AG20443 (cell line): ENCODE measurements around the gene MMP1.

Source experiments
- DNase-seq: peaks from one replicate; pipeline ENCODE4 v3.0.0; 2012; ENCODE audit warnings: low spot score, mixed read lengths

Gene MMP1

DNA sequence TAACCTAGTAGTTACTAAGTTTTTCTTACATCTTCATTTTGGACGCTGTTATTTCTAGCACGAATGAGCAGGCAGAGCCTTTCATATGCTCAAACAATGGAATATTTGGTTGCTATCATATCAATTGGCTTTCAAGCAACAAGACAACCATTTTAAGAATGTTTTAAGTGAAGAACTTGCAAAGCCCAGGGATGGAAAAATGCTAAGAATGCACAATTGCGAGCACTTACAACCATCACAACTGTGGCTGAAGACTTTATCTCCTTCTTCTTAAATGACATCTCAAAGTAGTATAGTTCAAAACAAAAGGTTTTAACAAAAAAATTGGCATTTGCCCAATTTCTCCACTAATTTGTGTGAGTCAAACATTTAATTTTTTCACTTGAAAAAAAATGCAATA, 8.3 kb upstream of the MMP1 start:
- DNase-seq, result no peak

DNA sequence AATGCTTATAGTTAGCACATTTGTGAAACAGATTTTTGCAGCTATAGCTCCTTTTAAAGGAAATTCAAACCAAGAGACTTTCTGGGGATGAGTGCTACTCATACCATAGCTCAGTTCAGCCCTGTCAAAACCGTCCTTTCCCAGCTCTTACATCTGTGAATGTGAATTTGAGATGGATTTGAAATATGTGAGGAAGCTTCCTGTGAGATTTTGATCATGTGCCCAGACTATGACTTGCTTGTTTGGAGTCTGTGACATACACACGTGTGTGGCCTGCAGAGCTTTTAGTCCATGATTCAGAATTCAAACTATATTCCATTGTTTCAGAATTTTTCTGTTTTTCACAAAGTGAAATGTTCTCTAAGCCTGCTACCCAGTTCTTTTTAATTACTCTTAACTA, 4.4 kb upstream of the MMP1 start:
- peak; percentile 72 for DNase-seq

DNA sequence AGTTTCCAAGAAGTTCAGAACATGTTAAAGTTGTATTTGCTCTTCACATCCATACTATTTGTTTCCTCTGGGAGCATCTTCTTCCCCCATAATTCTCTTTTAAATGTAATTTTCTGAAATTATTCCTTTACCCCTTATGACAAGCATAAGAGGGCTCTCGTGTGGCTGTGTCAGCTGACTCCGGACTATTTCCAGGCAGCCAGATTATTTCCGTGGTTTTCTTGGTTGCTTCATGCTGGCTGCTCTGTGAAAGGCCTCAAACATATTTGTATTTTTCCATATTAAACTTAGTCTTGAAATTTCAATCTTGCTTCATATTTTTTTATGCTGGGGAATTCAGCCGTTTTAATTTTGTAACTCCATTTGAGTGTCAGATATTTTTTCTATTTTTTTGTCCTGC, 2.8 kb upstream of the MMP1 start:
- DNase-seq, result peak; percentile 48

DNA sequence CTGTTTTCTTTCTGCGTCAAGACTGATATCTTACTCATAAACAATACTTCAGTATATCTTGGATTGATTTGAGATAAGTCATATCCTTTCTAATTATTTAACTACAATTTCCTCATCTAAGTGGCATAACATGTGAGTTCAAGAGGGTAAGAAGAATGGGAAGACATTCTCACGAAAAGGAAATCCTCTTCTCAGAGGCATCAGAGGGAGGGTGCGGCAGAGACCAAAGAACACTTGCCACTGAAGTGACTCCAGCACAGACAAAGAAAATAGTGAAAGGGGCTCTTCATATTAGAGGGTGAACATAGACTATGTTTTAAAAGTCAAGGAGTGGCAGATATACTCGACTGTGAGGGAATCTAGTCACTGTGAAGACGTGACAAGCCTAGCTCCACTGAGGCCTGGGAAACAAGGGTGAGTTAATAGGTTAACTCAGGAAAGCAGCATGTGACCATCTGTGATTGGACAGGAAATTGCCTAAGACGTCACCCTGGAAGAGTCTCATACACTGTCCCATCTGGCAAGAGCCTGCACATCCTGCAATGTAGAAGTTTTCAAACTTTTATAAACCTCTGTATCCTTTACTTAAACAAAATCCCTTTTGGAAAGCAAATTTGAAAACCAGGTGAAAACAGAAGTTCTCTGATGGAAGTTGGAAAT, 1.9 kb upstream of the MMP1 start:
- DNase-seq, result peak; percentile 27

DNA sequence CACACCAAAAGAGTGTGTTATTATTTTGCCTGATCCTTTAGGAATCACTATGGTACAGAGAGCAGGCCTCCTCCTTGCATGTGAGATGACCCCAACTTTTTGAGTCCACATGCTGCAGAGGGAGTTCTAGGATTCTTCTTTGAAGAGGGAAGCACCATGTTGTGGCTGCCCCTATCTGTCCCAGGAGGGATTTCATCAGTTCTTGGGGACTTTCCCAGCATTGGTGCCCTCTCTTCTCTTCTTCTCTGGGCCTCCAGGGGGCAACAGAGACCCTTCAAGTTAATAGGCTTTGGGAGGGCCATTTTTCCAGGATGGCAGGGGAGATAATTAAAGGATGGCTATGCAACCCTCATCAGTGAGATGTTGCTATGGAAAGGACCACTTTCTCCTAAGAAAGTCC, 3.6 kb downstream of the MMP1 start:
- DNase-seq, result peak; percentile 32

DNA sequence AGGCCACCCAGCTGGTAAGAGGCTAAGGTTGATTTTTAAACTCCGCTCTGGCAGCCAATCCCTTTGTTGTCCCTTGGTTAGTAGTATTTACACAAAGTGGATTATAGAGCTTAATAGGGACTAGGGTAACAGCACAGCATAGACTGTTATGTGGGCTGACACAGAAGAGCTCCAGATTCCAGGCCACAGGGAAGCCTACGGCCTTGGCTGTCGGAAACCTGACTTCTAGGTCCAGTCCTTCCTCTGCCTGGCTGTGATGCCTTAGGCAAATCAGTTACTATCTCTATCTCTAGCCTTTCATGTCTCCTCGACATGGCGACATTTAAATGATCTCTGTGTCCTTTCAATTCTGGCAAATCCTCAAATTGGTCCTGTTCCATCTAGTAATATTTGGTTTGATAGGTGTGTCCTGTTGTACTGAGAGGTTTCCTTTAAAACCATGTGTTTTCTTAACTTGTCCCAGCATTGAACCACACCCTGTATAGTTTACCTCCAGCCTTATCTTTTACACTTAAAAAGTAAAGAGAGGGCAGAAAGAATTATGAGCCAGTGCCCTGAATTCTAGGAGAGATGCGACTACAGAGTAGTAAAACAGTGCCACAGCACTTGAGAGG, 4.2 kb downstream of the MMP1 start:
- no peak for DNase-seq

DNA sequence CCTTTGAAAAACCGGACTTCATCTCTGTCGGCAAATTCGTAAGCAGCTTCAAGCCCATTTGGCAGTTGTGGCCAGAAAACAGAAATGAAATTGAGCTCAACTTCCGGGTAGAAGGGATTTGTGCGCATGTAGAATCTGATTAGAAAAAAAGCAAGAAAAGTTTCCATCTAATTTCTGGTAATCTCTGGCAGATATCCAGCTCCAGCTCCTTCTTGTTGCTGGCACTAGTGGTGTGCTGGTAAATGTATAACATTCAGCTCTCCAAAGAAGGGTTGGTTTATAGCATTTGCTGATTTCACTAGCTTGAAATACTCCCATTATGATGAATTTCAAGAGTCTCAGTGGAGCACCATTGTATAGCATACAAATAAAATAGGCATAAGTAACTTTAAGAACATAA, 5.4 kb downstream of the MMP1 start:
- DNase-seq, result no peak

DNA sequence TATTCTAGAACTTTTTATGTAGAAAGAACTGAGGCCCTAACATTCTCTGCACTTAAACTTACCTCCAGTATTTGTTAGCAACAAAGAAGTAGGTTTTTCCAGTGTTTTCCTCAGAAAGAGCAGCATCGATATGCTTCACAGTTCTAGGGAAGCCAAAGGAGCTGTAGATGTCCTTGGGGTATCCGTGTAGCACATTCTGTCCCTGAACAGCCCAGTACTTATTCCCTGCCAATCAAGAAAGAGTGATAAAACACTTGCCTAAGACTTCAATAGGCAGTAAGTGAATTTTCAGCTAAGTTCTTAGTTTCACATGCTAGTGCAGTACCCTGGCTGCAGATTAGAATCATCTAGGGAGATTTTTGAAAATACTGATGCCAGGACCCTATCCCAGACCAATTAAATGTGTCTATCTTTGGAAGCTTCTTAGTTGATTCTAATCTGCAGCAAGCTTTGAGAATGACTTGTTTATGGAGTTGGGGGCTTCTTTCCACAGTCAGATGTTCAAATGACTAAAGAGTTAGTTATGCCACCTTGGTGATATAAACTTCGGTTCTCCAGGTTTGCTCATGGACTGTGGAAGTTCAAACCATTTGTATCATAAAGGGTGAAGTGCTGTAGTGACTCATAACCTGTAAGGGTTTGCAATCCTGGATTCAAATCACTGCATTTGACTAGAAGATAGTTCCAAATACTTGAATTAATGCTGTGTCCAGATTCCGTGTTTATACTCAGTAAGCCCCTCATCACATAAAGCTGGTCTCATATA, 6.5 kb downstream of the MMP1 start:
- DNase-seq, result no peak

DNA sequence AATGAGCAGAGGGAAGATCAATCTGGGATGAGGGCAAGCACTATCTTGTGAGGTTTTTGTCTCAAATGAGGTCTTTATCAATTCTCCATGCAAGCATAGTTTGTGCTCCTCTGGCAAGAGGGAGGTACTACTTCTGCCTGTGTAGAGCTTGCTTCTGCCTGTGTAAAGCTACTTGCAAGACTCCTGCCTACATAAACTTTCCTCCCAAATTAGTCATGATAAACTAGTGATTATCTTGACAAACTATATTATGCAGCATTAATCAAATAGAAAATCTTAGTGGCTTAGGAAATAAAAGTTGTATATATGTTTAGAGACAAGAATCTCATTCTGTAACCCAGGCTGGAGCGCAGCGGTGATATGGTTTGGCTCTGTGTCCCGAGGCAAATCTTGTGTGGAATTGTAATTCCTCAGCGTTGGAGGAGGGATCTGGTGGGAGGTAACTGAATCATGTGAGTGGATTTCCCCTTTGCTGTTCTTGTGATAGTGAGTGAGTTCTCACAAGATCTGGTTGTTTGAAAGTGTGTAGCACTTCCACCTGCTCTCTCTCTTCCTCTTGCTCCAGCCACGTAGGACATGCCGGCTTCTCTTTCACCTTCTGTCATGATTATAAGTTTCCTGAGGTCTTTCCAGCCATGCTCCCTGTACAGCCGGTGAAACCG, 9.5 kb downstream of the MMP1 start:
- DNase-seq, result no peak

DNA sequence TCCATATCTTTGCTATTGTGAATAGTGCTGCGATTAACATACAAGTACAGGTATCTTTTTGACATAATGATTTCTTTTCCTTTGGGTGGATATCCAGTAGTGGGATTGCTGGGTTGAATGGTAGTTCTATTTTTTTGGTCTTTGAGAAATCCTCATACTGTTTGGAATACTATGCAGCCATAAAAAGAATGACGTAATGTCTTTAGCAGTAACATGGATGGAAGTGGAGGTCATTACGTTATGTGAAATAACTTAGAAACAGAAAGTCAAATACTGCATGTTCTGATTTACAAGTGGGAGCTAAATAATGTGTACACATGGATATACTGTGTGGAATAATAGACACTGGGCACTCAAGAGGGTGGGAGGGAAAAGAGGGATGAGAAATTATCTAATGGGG, 13.6 kb downstream of the MMP1 start:
- DNase-seq, result no peak

DNA sequence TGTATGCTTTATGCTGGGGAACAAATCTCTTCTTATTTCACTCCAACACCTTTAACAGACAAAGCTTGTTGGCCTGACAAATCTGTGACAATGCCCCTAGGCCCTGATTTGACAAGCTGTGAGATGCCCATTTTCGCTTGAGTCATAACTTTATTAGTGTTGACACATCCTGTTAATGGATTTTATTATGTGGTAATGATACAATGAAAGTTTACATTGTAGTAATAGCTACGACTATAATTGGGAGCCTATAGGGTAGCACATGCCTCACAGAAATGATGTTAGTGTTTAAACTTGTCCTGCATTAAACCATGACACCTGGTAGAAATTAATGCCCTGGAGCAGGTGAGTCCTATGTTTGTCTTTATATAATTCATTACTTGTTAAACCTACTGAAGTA, 14.2 kb downstream of the MMP1 start:
- no peak for DNase-seq

DNA sequence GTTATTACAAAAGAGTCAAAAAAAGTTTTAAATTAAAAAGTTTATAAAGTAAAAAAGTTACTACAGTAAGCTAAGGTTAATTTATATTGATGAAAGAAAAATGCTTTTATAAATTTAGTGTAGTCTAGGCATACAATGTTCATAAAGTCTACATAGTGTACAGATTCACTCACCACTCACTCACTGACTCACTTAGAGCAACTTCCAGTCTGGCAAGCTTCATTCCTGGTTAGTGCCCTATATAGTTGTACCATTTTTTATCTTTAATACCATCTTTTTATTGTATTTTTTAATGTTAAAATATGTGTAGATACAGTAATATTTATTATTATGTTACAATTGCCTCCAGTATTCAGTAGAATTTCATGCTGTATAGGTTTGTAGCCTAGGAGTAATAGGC, 14.9 kb downstream of the MMP1 start:
- DNase-seq, result no peak

DNA sequence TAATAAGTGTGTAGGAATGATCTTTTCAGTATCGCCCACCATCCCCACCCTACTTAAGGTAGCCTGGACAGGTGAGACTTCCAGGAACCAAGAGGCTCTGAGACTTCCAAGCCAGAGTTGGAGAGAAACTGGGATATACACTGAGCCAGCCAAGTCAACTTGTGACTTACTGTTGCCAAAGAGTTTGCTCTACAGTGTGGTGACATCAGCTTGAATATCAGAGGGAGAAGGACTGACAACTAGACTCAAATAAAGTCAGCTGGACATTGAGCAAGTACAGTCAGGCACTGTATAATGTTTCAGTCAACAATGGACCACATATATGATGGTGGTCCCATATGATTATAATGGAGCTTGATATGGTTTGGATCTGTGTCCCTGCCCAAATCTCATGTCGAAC, 16.3 kb downstream of the MMP1 start:
- no peak for DNase-seq

DNA sequence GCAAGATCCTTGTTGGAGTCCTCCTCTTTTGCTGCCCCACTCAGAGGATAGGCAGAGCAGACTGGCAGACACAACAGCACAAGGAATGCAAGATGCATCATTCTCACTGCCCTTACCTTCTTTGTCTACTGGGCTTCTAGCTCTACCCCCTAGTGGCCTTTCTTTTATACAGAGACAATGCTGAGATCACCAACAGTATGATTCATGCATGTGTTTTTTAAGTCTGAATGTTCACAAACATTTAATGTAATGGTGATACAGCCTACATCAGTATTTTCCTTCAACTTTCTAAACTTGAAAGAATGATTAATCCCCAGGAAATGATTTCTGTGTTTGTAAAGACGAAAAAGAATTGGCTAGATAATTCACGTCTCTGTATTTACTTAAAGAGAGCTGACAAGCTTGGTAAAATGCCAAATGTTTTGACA, 17.5 kb downstream of the MMP1 start, which contains the start of gene MMP10:
Gene MMP10 (minus strand): TSS at position 138 of the 428 bp plus-strand sequence. CDS start 37 bp downstream, at position 101.
- DNase-seq, result peak; percentile 70

DNA sequence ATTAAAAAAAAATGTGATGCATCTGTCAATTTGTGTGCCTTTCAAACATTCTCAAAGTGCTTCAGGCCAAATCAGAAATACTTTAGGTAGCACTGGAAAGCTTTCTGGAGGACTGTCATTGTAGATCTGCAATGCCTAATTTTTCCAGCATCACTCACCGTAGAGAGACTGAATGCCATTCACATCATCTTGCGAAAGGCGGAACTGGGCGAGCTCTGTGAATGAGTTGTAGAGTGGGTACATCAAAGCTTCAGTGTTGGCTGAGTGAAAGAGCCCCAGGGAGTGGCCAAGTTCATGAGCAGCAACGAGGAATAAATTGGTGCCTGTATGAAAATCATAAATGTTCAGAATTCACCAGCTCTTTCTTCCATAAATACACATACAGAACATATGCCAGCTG, 21.5 kb downstream of the MMP1 start:
- no peak for DNase-seq

DNA sequence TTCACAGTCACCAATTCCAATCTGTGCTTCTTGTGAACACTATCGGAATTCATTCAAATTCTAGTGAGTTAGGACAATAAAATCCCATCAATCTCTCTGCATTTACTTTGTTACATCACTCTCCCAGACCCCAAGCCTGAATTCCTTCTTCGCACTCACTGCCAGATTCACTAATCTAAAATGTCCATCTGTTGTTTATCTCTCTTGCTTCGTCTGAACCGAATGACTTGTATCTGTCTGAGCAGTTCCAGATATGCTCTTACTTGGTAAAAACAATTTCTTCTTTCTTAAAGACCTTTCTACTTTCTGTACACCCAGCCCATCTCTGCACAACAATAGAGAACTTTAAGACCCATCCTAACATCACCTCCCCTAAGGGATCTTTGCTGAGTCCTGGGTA, 24.6 kb downstream of the MMP1 start:
- no peak for DNase-seq

DNA sequence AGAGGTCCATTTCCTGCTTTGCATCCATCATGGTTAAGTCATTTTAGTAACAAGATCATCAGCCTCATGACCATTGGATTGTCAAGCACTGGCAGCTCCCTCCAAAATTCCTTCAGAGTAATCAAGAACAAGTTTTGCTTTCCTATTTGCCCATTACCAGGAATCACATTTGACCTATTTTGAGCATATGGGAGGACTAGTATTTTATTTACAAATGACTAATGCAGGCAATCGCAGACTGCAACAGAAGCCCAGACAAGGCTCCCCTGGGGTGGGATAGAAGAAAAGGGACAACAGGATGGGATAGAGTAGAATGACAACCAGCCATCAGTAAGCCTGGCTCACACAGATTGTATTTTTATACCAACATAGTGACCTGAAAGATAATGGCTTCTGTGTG, 26.6 kb downstream of the MMP1 start:
- DNase-seq, result no peak

DNA sequence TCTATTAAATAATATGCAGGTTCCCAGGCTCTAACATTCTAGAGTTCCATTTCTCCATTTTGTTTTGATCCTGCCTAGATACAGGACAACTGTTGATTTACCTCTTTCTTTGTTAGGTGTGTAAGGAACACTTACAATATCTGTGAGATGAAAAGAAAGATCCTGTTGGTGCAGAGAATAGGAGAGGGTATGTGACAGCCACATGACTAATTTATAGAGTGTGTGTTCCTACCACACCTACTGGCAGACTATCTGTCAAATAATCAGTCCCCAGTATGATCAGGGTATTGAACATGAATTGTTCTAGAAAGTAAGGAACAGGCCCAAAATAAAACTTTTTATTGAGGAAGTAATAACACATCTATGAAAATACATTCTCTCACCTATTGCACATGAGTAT, 27.8 kb downstream of the MMP1 start:
- DNase-seq, result no peak

DNA sequence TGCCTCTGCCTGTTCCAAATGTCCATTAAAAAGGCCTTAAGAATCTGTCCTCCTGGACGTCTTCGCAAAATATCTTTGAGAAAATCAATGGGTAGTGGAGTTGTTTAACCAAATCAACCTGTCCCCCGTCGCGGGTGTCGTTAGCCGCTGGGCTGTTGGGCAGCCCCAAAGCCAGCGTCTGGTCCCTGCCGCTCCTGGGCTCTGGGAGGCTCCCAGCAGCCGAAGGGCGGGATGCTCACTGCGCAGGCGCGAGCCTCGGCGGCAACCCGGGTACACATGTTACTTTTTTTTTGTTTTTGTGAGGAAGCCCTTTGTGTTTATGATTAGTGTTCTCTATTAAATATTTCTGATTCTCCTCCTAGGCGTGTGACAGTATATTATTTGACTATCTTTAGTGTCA, 30.2 kb downstream of the MMP1 start:
- peak; percentile 22 for DNase-seq

DNA sequence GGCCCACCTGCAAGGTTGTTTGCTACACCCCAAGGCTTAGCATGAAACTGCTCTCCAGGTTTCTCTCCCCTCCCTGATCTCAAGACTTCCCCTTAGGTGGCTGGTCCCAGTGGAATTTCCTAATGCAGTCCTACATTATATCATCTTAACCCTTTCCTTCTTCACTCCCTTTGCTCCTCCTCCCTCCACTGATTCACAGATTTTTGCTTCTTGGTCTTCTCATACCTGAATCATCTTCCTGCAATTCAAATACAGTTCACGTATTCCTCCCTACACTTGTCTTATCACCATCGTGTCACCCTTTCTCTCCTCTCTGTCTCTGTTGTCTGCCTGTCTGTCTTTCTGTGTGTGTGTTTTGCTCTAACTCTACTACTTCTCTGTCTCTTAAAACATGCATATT, 34.5 kb downstream of the MMP1 start:
- DNase-seq, result no peak

DNA sequence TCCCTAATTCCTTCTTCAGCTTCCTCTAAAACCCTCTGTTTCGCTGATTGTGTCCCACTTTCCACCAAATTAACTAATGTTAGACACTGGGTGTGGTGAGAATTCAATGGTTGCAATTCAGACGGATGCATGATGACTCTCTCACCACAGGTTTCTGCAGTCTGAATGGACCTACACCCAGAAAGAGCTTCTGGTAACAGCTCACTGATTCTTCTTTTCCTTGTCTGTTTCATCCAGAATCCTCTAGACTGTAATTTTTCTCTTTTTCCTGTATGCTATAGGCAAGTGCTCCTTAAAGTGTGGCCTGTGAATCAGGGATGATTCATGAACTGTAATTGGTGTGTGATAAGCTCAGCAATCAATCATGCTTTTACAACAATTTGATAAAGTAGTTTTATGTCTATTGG, 35.6 kb downstream of the MMP1 start:
- peak; percentile 48 for DNase-seq

DNA sequence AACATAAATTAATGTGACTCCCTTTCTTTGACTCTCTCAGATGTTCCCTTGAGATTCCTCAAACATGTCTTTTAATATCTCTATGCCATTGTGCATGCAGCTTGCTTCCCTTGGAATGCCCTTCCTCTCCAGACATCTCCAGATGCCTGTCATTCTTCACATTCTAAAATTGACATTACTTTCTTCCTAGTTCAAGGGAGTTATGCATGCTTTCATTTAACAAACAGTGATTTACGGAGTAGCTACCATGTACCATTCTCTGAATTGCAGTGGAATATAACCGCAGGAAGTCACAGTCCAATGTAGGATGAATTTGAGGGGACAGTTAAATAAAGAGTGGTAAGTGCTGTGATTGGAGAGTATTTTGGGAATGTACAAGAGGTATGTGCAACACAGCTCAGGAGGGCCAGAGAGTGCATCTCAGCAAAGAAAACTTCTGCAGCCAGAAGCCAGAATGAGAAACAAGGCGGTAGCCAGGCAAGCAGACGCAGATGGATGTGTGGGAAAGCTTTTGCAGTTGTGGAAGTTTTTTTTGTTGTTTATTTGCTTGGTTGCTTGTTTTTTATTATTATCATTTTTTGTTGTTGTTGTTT, 36.2 kb downstream of the MMP1 start:
- peak; percentile 17 for DNase-seq
